ENCODE data around the gene LDB3.

Gene LDB3

GRCh38 chr10:86749854-86750253 is 81.5 kb downstream of the LDB3 start:
- H3K27me3 ChIP-seq (ENCODE audit: insufficient read depth, low read length, poor library complexity) = no peaks in the 10 kb centered on the region
- DNase-seq (no peak), ATAC-seq (ENCODE audit: insufficient read depth, low read depth) (no peak)
- H3K9me3 ChIP-seq (ENCODE audit: insufficient read depth, low read length, severe bottlenecking) = no peaks in the 10 kb centered on the region
- H2AFZ ChIP-seq (ENCODE audit: low read depth, low read length) = no peak overlapping the region
- no peaks in the 10 kb centered on the region for H3K36me3 ChIP-seq (ENCODE audit: insufficient read depth, low read length)
- H3K27ac ChIP-seq (ENCODE audit: low read length) = no peak overlapping the region
- TF ChIP-seq, protein P1, sequence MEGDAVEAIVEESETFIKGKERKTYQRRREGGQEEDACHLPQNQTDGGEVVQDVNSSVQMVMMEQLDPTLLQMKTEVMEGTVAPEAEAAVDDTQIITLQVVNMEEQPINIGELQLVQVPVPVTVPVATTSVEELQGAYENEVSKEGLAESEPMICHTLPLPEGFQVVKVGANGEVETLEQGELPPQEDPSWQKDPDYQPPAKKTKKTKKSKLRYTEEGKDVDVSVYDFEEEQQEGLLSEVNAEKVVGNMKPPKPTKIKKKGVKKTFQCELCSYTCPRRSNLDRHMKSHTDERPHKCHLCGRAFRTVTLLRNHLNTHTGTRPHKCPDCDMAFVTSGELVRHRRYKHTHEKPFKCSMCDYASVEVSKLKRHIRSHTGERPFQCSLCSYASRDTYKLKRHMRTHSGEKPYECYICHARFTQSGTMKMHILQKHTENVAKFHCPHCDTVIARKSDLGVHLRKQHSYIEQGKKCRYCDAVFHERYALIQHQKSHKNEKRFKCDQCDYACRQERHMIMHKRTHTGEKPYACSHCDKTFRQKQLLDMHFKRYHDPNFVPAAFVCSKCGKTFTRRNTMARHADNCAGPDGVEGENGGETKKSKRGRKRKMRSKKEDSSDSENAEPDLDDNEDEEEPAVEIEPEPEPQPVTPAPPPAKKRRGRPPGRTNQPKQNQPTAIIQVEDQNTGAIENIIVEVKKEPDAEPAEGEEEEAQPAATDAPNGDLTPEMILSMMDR (IDR thresholded peaks at IDR 0.05; ENCODE audit: borderline replicate concordance, extremely low read depth, low read length, poor library complexity, severe bottlenecking) = no peak
- no peak for TF ChIP-seq EZH2 (IDR thresholded peaks at IDR 0.05; ENCODE audit: borderline replicate concordance, low read depth, low read length, severe bottlenecking)
- no peak overlapping the region for H3K4me2 ChIP-seq (ENCODE audit: insufficient read depth, low read length)
- H3K4me3 ChIP-seq (ENCODE audit: low read depth in 1 of 2, low read length in 2 of 2) = no peak overlapping the region
- no peak overlapping the region for H3K9ac ChIP-seq (ENCODE audit: low read depth, low read length)
- no peaks in the 10 kb centered on the region for H4K20me1 ChIP-seq (ENCODE audit: insufficient read depth, low read length)
- no peaks in the 10 kb centered on the region for H3K79me2 ChIP-seq (ENCODE audit: insufficient read depth, low read length)
- H3K4me1 ChIP-seq (ENCODE audit: insufficient read depth, low read length) = no peaks in the 10 kb centered on the region

- Histone ChIP-seq H3K36me3 (ENCODE audit: insufficient read depth, low read length) (no peaks in the 10 kb centered on the region), H3K9me3 (ENCODE audit: insufficient read depth, low read length, severe bottlenecking) (no peaks in the 10 kb centered on the region), H3K4me1 (ENCODE audit: insufficient read depth, low read length) (peaks cover 10% of the 10 kb centered on the region), H4K20me1 (ENCODE audit: insufficient read depth, low read length) (no peaks in the 10 kb centered on the region), H3K27ac (ENCODE audit: low read length) (no peak overlapping the region), H3K27me3 (ENCODE audit: insufficient read depth, low read length, poor library complexity) (no peaks in the 10 kb centered on the region), H2AFZ (ENCODE audit: low read depth, low read length) (no peak overlapping the region), H3K4me3 (ENCODE audit: low read depth in 1 of 2, low read length in 2 of 2) (no peak overlapping the region), H3K79me2 (ENCODE audit: insufficient read depth, low read length) (no peaks in the 10 kb centered on the region), H3K4me2 (ENCODE audit: insufficient read depth, low read length) (no peak overlapping the region), H3K9ac (ENCODE audit: low read depth, low read length) (no peak overlapping the region)
- no peak for DNase-seq
- TF ChIP-seq, protein P1 (IDR thresholded peaks at IDR 0.05; ENCODE audit: borderline replicate concordance, extremely low read depth, low read length, poor library complexity, severe bottlenecking) = no peak
- TF ChIP-seq EZH2 (IDR thresholded peaks at IDR 0.05; ENCODE audit: borderline replicate concordance, low read depth, low read length, severe bottlenecking) = no peak
- no peak for ATAC-seq (ENCODE audit: insufficient read depth, low read depth)
These were observed 83.2 kb downstream of the LDB3 start for GRCh38 chr10:86751477-86751876.

- H3K27ac ChIP-seq (ENCODE audit: low read length) = no peak overlapping the region
- no peak for DNase-seq
- TF ChIP-seq EZH2 (IDR thresholded peaks at IDR 0.05; ENCODE audit: borderline replicate concordance, low read depth, low read length, severe bottlenecking) = no peak
- TF ChIP-seq, protein P1 (IDR thresholded peaks at IDR 0.05; ENCODE audit: borderline replicate concordance, extremely low read depth, low read length, poor library complexity, severe bottlenecking) = no peak
- no peak overlapping the region for H3K4me3 ChIP-seq (ENCODE audit: low read depth in 1 of 2, low read length in 2 of 2)
- H3K9me3 ChIP-seq (ENCODE audit: insufficient read depth, low read length, severe bottlenecking) = no peaks in the 10 kb centered on the region
- peaks cover 4% of the 10 kb centered on the region for H3K79me2 ChIP-seq (ENCODE audit: insufficient read depth, low read length)
- H2AFZ ChIP-seq (ENCODE audit: low read depth, low read length) = no peak overlapping the region
- peaks cover 11% of the 10 kb centered on the region for H3K4me1 ChIP-seq (ENCODE audit: insufficient read depth, low read length)
- H3K27me3 ChIP-seq (ENCODE audit: insufficient read depth, low read length, poor library complexity) = no peaks in the 10 kb centered on the region
- H3K36me3 ChIP-seq (ENCODE audit: insufficient read depth, low read length) = no peaks in the 10 kb centered on the region
- no peak for ATAC-seq (ENCODE audit: insufficient read depth, low read depth)
- H3K9ac ChIP-seq (ENCODE audit: low read depth, low read length) = no peak overlapping the region
- no peak overlapping the region for H3K4me2 ChIP-seq (ENCODE audit: insufficient read depth, low read length)
- H4K20me1 ChIP-seq (ENCODE audit: insufficient read depth, low read length) = no peaks in the 10 kb centered on the region
These were observed 84.0 kb downstream of the LDB3 start for GRCh38 chr10:86752311-86752710.

- H3K9me3 ChIP-seq (ENCODE audit: insufficient read depth, low read length, severe bottlenecking) = no peaks in the 10 kb centered on the region
- no peak overlapping the region for H3K4me3 ChIP-seq (ENCODE audit: low read depth in 1 of 2, low read length in 2 of 2)
- peaks cover 18% of the 10 kb centered on the region for H3K4me1 ChIP-seq (ENCODE audit: insufficient read depth, low read length)
- no peaks in the 10 kb centered on the region for H4K20me1 ChIP-seq (ENCODE audit: insufficient read depth, low read length)
- H3K27ac ChIP-seq (ENCODE audit: low read length) = no peak overlapping the region
- H2AFZ ChIP-seq (ENCODE audit: low read depth, low read length) = 0 out of 2 replicates have a peak overlapping the region, but pooled peaks have one; percentile 36
- ATAC-seq (ENCODE audit: insufficient read depth, low read depth) (no peak), DNase-seq (no peak)
- no peak overlapping the region for H3K4me2 ChIP-seq (ENCODE audit: insufficient read depth, low read length)
- no peak overlapping the region for H3K9ac ChIP-seq (ENCODE audit: low read depth, low read length)
- no peak for TF ChIP-seq EZH2 (IDR thresholded peaks at IDR 0.05; ENCODE audit: borderline replicate concordance, low read depth, low read length, severe bottlenecking)
- TF ChIP-seq, protein P1 (IDR thresholded peaks at IDR 0.05; ENCODE audit: borderline replicate concordance, extremely low read depth, low read length, poor library complexity, severe bottlenecking) = no peak
- H3K79me2 ChIP-seq (ENCODE audit: insufficient read depth, low read length) = peaks cover 11% of the 10 kb centered on the region
- no peaks in the 10 kb centered on the region for H3K36me3 ChIP-seq (ENCODE audit: insufficient read depth, low read length)
- no peaks in the 10 kb centered on the region for H3K27me3 ChIP-seq (ENCODE audit: insufficient read depth, low read length, poor library complexity)
These were observed 84.7 kb downstream of the LDB3 start for GRCh38 chr10:86753051-86753450.
